NCI-H1417 (cell line): ENCODE data around the gene BCAS4.

ENCODE experiments used
- DNase-seq, 3 experiments: peaks; one replicate each; lab custom pipeline; 2025; lab: John Stamatoyannopoulos, UW

Gene BCAS4

GRCh38 chr20:50911716-50912115, 116.9 kb downstream of the BCAS4 start:
- DNase-seq, result no peak

GRCh38 chr20:50913690-50914375, 119.0 kb downstream of the BCAS4 start:
- DNase-seq, result peak in 1 of 3 experiments; percentile 55

- no peak for DNase-seq
Measured at GRCh38 chr20:50915424-50915823, 120.6 kb downstream of the BCAS4 start.

GRCh38 chr20:50916257-50916656, 121.4 kb downstream of the BCAS4 start:
- no peak for DNase-seq

- no peak for DNase-seq
Measured at GRCh38 chr20:50916934-50917333, 122.1 kb downstream of the BCAS4 start.

- no peak for DNase-seq
Measured at GRCh38 chr20:50918403-50918802, 123.5 kb downstream of the BCAS4 start.

- DNase-seq, result no peak
Measured at GRCh38 chr20:50919567-50919966, 124.7 kb downstream of the BCAS4 start.

GRCh38 chr20:50920997-50921396, 126.1 kb downstream of the BCAS4 start:
- DNase-seq, result no peak

- no peak for DNase-seq
Measured at GRCh38 chr20:50921803-50922501, 127.1 kb downstream of the BCAS4 start.

GRCh38 chr20:50924261-50924920, 129.5 kb downstream of the BCAS4 start:
- no peak for DNase-seq

GRCh38 chr20:50926530-50926929, 131.7 kb downstream of the BCAS4 start:
- no peak for DNase-seq
